Activated effector memory CD4-positive, alpha-beta T cell treated with Interleukin-2 at 50 U/mL for 16 hours (primary cell): Measurements from ENCODE around the gene FBXW5.

Experiments used
- DNase-seq: peaks from one replicate; pipeline ENCODE4 v3.0.0-alpha.2; 2020

The FBXW5 gene

GRCh38 chr9:136960212-136960937, 15.8 kb upstream of the FBXW5 start:
- peak; percentile 47 for DNase-seq

- no peak for DNase-seq
These were observed 14.6 kb upstream of the FBXW5 start for GRCh38 chr9:136958898-136959850.

GRCh38 chr9:136958473-136958872, 13.9 kb upstream of the FBXW5 start:
- DNase-seq, result no peak

GRCh38 chr9:136957901-136958300, 13.4 kb upstream of the FBXW5 start:
- DNase-seq, result no peak

GRCh38 chr9:136957461-136957860, 12.9 kb upstream of the FBXW5 start:
- DNase-seq, result no peak

GRCh38 chr9:136956604-136957003, 12.1 kb upstream of the FBXW5 start:
- DNase-seq, result no peak

GRCh38 chr9:136955943-136956335, 11.4 kb upstream of the FBXW5 start:
- DNase-seq, result no peak

- no peak for DNase-seq
These were observed 10.8 kb upstream of the FBXW5 start for GRCh38 chr9:136955202-136955942.

- no peak for DNase-seq
These were observed 9.9 kb upstream of the FBXW5 start for GRCh38 chr9:136954270-136955083.

- DNase-seq, result no peak
These were observed 9.3 kb upstream of the FBXW5 start for GRCh38 chr9:136953771-136954269.

- DNase-seq, result no peak
These were observed 8.6 kb upstream of the FBXW5 start for GRCh38 chr9:136952876-136953770.

- DNase-seq, result no peak
These were observed 7.8 kb upstream of the FBXW5 start for GRCh38 chr9:136952321-136952850.

GRCh38 chr9:136951541-136952320, 7.2 kb upstream of the FBXW5 start, which contains the start of gene LCN12:
TSS of gene LCN12 (plus strand) at chr9:136952273. CDS start at chr9:136952328, 55 bp downstream.
- DNase-seq, result no peak

- no peak for DNase-seq
These were observed 6.2 kb upstream of the FBXW5 start for GRCh38 chr9:136950656-136951276.

GRCh38 chr9:136949817-136950655, 5.5 kb upstream of the FBXW5 start:
- DNase-seq, result peak; percentile 96

GRCh38 chr9:136949239-136949816, 4.8 kb upstream of the FBXW5 start:
- DNase-seq, result no peak

- no peak for DNase-seq
These were observed 3.5 kb upstream of the FBXW5 start for GRCh38 chr9:136947955-136948510.
